ENCODE data around the gene PHACTR4. TPM values are rescaled to one million over a fixed set of nuclear protein-coding genes. Genes with fewer than 3 reads are reported as not detected.
"Not testable (repeated sequence)": the region's sequence is repeated elsewhere in the genome, so short reads cannot be mapped to it uniquely, and the experiment has no call there.

Gene PHACTR4
- total and polyA plus RNA-seq, 9 donors: 10.3 to 33.0 (median 27.0) TPM

DNA sequence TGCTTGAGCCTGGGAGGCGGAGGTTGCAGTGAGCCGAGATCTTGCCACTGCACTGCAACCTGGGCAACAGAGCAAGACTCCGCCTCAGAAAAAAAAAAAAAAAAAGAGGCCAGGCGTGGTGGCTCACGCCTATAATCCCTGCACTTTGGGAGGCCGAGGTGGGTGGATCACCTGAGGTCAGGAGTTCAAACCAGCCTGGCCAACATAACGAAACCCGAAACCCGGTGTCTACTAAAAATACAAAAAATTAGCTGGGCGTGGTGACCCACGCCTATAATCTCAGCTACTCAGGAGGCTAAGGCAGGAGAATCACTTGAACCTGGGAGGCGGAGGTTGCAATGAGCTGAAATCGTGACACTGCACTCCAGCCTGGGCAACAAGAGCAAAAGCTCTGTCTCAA, 110.0 kb downstream of the PHACTR4 start:
- peaks cover 74% of the 10 kb centered on the region for H3K36me3 ChIP-seq (ENCODE audit: control insufficient read depth, insufficient read depth, low read length)
- H3K4me3 ChIP-seq (ENCODE audit: low read length); H3K27me3 ChIP-seq (ENCODE audit: control insufficient read depth, insufficient read depth, low read length); H3K4me1 ChIP-seq (ENCODE audit: control insufficient read depth, insufficient read depth, low read length); H3K27ac ChIP-seq (ENCODE audit: low read length); DNase-seq; H3K9me3 ChIP-seq (replicated peaks; ENCODE audit: control insufficient read depth, low read depth, low read length): not testable (repeated sequence)
- WGBS (ENCODE audit: insufficient coverage): 96% methylated on average over 9 of the region's 13 CpGs

- no peak overlapping the region for H3K4me3 ChIP-seq (ENCODE audit: low read length)
- H3K27ac ChIP-seq (ENCODE audit: low read length): no peak overlapping the region
- DNase-seq: no peak
- H3K27me3 ChIP-seq (ENCODE audit: control insufficient read depth, insufficient read depth, low read length): no peaks in the 10 kb centered on the region
- H3K4me1 ChIP-seq (ENCODE audit: control insufficient read depth, insufficient read depth, low read length): no peaks in the 10 kb centered on the region
- no peaks in the 10 kb centered on the region for H3K9me3 ChIP-seq (replicated peaks; ENCODE audit: control insufficient read depth, low read depth, low read length)
- WGBS (ENCODE audit: insufficient coverage): 96% methylated on average over 4 of the region's 5 CpGs
- peaks cover 69% of the 10 kb centered on the region for H3K36me3 ChIP-seq (ENCODE audit: control insufficient read depth, insufficient read depth, low read length)
Measured at GRCh38 chr1:28480308-28480707, 110.8 kb downstream of the PHACTR4 start.

DNA sequence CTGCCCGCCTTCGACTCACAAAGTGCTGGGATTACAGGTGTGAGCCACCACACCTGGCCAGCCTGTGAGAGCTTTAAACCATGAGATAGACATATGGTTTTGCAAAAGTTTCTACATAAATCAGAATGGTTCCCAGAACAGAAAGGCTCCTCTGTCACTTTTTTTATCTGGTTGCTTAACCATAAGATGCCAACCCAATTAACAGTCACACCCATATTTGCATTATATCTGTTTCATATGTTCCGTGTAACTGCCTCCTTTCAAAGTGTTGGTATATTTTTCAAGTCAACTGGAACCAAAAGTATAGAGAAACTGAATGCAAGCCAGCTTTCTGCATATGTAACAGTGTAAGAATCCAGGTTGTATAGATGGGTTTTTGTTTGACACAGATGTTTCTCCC, 112.6 kb downstream of the PHACTR4 start:
- Histone ChIP-seq H3K4me1 (ENCODE audit: control insufficient read depth, insufficient read depth, low read length) (no peaks in the 10 kb centered on the region), H3K27ac (ENCODE audit: low read length) (no peak overlapping the region), H3K36me3 (ENCODE audit: control insufficient read depth, insufficient read depth, low read length) (peaks cover 63% of the 10 kb centered on the region), H3K4me3 (ENCODE audit: low read length) (no peak overlapping the region), H3K9me3 (replicated peaks; ENCODE audit: control insufficient read depth, low read depth, low read length) (no peaks in the 10 kb centered on the region), H3K27me3 (ENCODE audit: control insufficient read depth, insufficient read depth, low read length) (no peaks in the 10 kb centered on the region)
- 95% methylated on average over 2 of the region's 3 CpGs for WGBS (ENCODE audit: insufficient coverage)
- DNase-seq: no peak

DNA sequence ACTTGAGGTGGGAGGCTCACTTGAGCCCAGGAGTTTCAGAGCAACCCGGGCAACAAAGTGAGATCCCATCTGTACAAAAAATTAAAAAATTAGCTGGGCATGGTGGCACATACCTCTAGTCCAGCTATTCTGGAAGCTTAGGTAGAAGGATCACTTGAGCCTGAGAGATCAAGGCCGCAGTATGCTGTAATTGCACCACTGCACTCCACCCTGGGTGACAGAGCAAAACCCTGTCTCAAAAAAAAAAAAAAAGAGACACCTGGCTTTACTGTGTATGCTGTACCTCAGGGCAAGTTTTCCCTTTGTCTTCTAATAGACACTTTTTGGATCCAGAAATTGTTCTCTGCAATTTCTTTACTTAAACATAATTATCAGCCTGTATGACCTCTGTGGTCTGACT, 113.2 kb downstream of the PHACTR4 start:
- peaks cover 58% of the 10 kb centered on the region for H3K36me3 ChIP-seq (ENCODE audit: control insufficient read depth, insufficient read depth, low read length)
- H3K9me3 ChIP-seq (replicated peaks; ENCODE audit: control insufficient read depth, low read depth, low read length): no peaks in the 10 kb centered on the region
- no peak overlapping the region for H3K4me3 ChIP-seq (ENCODE audit: low read length)
- no peak overlapping the region for H3K27ac ChIP-seq (ENCODE audit: low read length)
- no peak for DNase-seq
- no peaks in the 10 kb centered on the region for H3K4me1 ChIP-seq (ENCODE audit: control insufficient read depth, insufficient read depth, low read length)
- 100% methylated on average over 2 of the region's 2 CpGs for WGBS (ENCODE audit: insufficient coverage)
- H3K27me3 ChIP-seq (ENCODE audit: control insufficient read depth, insufficient read depth, low read length): no peaks in the 10 kb centered on the region

GRCh38 chr1:28494737-28495136, 125.2 kb downstream of the PHACTR4 start:
- H3K27me3 ChIP-seq (ENCODE audit: control insufficient read depth, insufficient read depth, low read length): no peaks in the 10 kb centered on the region
- H3K9me3 ChIP-seq (replicated peaks; ENCODE audit: control insufficient read depth, low read depth, low read length): no peaks in the 10 kb centered on the region
- no peak for DNase-seq
- 92% methylated on average over 1 of the region's 1 CpG for WGBS (ENCODE audit: insufficient coverage)
- no peaks in the 10 kb centered on the region for H3K4me1 ChIP-seq (ENCODE audit: control insufficient read depth, insufficient read depth, low read length)
- H3K4me3 ChIP-seq (ENCODE audit: low read length): no peak overlapping the region
- peaks cover 43% of the 10 kb centered on the region for H3K36me3 ChIP-seq (ENCODE audit: control insufficient read depth, insufficient read depth, low read length)
- H3K27ac ChIP-seq (ENCODE audit: low read length): no peak overlapping the region

- Histone ChIP-seq H3K9me3 (replicated peaks; ENCODE audit: control insufficient read depth, low read depth, low read length) (no peaks in the 10 kb centered on the region), H3K36me3 (ENCODE audit: control insufficient read depth, insufficient read depth, low read length) (peaks cover 20% of the 10 kb centered on the region), H3K27me3 (ENCODE audit: control insufficient read depth, insufficient read depth, low read length) (no peaks in the 10 kb centered on the region), H3K27ac (ENCODE audit: low read length) (no peak overlapping the region), H3K4me1 (ENCODE audit: control insufficient read depth, insufficient read depth, low read length) (no peaks in the 10 kb centered on the region), H3K4me3 (ENCODE audit: low read length) (no peak overlapping the region)
- 97% methylated on average over 4 of the region's 4 CpGs for WGBS (ENCODE audit: insufficient coverage)
- no peak for DNase-seq
Measured at GRCh38 chr1:28499553-28499952, 130.0 kb downstream of the PHACTR4 start.

DNA sequence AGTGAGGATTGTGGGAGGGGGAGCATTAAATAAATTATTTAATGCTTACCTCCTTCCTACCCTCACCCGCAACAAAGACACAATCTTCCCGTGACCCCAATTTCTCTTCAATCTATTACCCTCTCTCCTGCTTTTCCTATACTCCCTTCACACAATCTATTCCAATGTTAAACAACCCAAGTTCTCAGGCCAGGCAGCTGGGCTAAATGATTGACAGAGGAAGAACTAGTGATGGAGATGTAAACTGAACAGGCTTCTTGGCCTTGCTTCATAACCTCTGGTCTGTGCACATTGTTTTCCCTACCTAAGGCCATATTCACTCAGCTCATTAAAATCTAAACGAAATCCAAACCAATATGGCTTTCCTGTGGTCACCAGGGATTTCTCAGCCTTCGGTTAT, 132.4 kb downstream of the PHACTR4 start:
- Histone ChIP-seq H3K27ac (ENCODE audit: low read length) (no peak overlapping the region), H3K4me3 (ENCODE audit: low read length) (no peak overlapping the region), H3K36me3 (ENCODE audit: control insufficient read depth, insufficient read depth, low read length) (peaks cover 11% of the 10 kb centered on the region), H3K4me1 (ENCODE audit: control insufficient read depth, insufficient read depth, low read length) (peaks cover 3% of the 10 kb centered on the region), H3K9me3 (replicated peaks; ENCODE audit: control insufficient read depth, low read depth, low read length) (no peaks in the 10 kb centered on the region), H3K27me3 (ENCODE audit: control insufficient read depth, insufficient read depth, low read length) (no peaks in the 10 kb centered on the region)
- WGBS (ENCODE audit: insufficient coverage): 26% methylated on average over 2 of the region's 4 CpGs
- DNase-seq: no peak

- H3K9me3 ChIP-seq (replicated peaks; ENCODE audit: control insufficient read depth, low read depth, low read length): no peaks in the 10 kb centered on the region
- H3K27ac ChIP-seq (ENCODE audit: low read length): no peak overlapping the region
- no peak for DNase-seq
- H3K27me3 ChIP-seq (ENCODE audit: control insufficient read depth, insufficient read depth, low read length): no peaks in the 10 kb centered on the region
- peaks cover 12% of the 10 kb centered on the region for H3K4me1 ChIP-seq (ENCODE audit: control insufficient read depth, insufficient read depth, low read length)
- WGBS (ENCODE audit: insufficient coverage): 89% methylated on average over 2 of the region's 3 CpGs
- peaks cover 11% of the 10 kb centered on the region for H3K36me3 ChIP-seq (ENCODE audit: control insufficient read depth, insufficient read depth, low read length)
- H3K4me3 ChIP-seq (ENCODE audit: low read length): no peak overlapping the region
Measured at GRCh38 chr1:28503117-28503516, 133.6 kb downstream of the PHACTR4 start.

- H3K36me3 ChIP-seq (ENCODE audit: control insufficient read depth, insufficient read depth, low read length): peaks cover 34% of the 10 kb centered on the region
- H3K9me3 ChIP-seq (replicated peaks; ENCODE audit: control insufficient read depth, low read depth, low read length): no peaks in the 10 kb centered on the region
- no peaks in the 10 kb centered on the region for H3K27me3 ChIP-seq (ENCODE audit: control insufficient read depth, insufficient read depth, low read length)
- H3K4me1 ChIP-seq (ENCODE audit: control insufficient read depth, insufficient read depth, low read length): peaks cover 26% of the 10 kb centered on the region
- H3K4me3 ChIP-seq (ENCODE audit: low read length): peak within 1 kb of the TSS; percentile 69
- H3K27ac ChIP-seq (ENCODE audit: low read length): peak within 1 kb of the TSS; percentile 91
- DNase-seq: peak; percentile 99
- 1% methylated on average over 29 of the region's 41 CpGs for WGBS (ENCODE audit: insufficient coverage)
Measured at GRCh38 chr1:28505406-28506187, 136.1 kb downstream of the PHACTR4 start, which contains the start of gene RCC1. Gene RCC1, plus strand, starts transcription at chr1:28506043. Its CDS starts 23,824 bp downstream, at chr1:28529867.

DNA sequence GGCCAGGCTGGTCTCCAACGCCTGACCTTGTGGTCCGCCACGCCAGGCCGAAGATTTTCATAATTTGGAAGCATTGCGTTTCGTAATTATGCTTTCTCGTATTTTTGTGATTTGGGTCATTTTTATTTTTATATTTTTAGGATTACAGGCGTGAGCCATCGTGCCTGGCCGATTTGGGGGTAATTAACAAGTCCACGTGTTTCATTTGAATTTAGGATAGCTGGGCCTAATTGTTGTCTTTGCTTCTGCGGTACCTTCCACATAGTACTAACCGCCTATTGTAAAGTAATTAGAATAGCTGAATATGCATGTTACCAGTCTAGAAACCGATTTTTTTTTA, 137.3 kb downstream of the PHACTR4 start:
- H3K9me3 ChIP-seq (replicated peaks; ENCODE audit: control insufficient read depth, low read depth, low read length): no peaks in the 10 kb centered on the region
- H3K4me3 ChIP-seq (ENCODE audit: low read length): peak overlapping the region; percentile 69
- peaks cover 38% of the 10 kb centered on the region for H3K36me3 ChIP-seq (ENCODE audit: control insufficient read depth, insufficient read depth, low read length)
- no peak for DNase-seq
- peak overlapping the region; percentile 87 for H3K27ac ChIP-seq (ENCODE audit: low read length)
- H3K4me1 ChIP-seq (ENCODE audit: control insufficient read depth, insufficient read depth, low read length): peaks cover 26% of the 10 kb centered on the region
- H3K27me3 ChIP-seq (ENCODE audit: control insufficient read depth, insufficient read depth, low read length): no peaks in the 10 kb centered on the region
- no CpG with 5 or more reads among the region's 14 CpGs for WGBS (ENCODE audit: insufficient coverage)
